HepG2 (cell line): ENCODE data around the gene ZNF343. TPM values are rescaled to one million over a fixed set of nuclear protein-coding genes. Genes with fewer than 3 reads are reported as not detected.

Source experiments
- ATF7 ChIP-seq, 2 experiments: fragments of 450-650 bp in 1 of 2; sonication (generic) in 1 of 2; formaldehyde crosslinking in 1 of 2; IDR thresholded peaks; 2 replicates each; pipeline versions ENCODE4 v1.4.0 to v1.6.1; 2016 to 2020; ENCODE audit warnings: antibody characterized with exemption in 1 of 2, mild to moderate bottlenecking in 1 of 2, missing genetic modification reagents in 1 of 2
- E2F1 ChIP-seq: sonication (generic); formaldehyde crosslinking; IDR thresholded peaks from 2 replicates; pipeline ENCODE4 v1.5.0; 2020; ENCODE audit warnings: missing genetic modification reagents
- ETV5 ChIP-seq: IDR thresholded peaks from 2 replicates; pipeline ENCODE4 v1.6.1; 2018; ENCODE audit warnings: missing biosample characterization, missing genetic modification reagents, inconsistent platforms, borderline replicate concordance
- HNRNPH1 ChIP-seq: fragments of 200-400 bp; formaldehyde crosslinking; optimal IDR thresholded peaks from 2 replicates; pipeline ENCODE3; 2017; ENCODE audit warnings: mild to moderate bottlenecking, low read depth, low read length
- MLLT10 ChIP-seq: sonication (generic); formaldehyde crosslinking; IDR thresholded peaks from 2 replicates; pipeline ENCODE4 v1.4.0; 2020; ENCODE audit warnings: missing genetic modification reagents
- PPARG ChIP-seq: conservative IDR thresholded peaks from 2 replicates; pipeline ENCODE4 v1.6.1; 2016; ENCODE audit warnings: missing biosample characterization, missing genetic modification reagents
- RARG ChIP-seq: sonication (generic); formaldehyde crosslinking; IDR thresholded peaks from 2 replicates; pipeline ENCODE4 v1.4.0; 2020; ENCODE audit warnings: low read depth, mild to moderate bottlenecking, missing genetic modification reagents
- SALL2 ChIP-seq: sonication (generic); formaldehyde crosslinking; IDR thresholded peaks from 2 replicates; pipeline ENCODE4 v1.8.1; 2023; ENCODE audit warnings: mild to moderate bottlenecking, missing genetic modification reagents, inconsistent platforms
- SIN3A ChIP-seq: IDR thresholded peaks from 2 replicates; pipeline ENCODE4 v1.6.1; 2011; ENCODE audit warnings: low read depth, mild to moderate bottlenecking, control low read depth, low read length, borderline replicate concordance
- SMARCC2 ChIP-seq: fragments of 450-650 bp; IDR thresholded peaks from 2 replicates; pipeline ENCODE4 v1.6.1; 2017; ENCODE audit warnings: antibody characterized with exemption, mild to moderate bottlenecking
- TOE1 ChIP-seq: sonication (generic); formaldehyde crosslinking; IDR thresholded peaks from 2 replicates; pipeline ENCODE4 v1.4.0; 2020; ENCODE audit warnings: mild to moderate bottlenecking, missing genetic modification reagents
- ZBTB26 ChIP-seq: IDR thresholded peaks from 2 replicates; pipeline ENCODE4 v1.6.1; 2016; ENCODE audit warnings: missing compliant biosample characterization, missing genetic modification reagents, borderline replicate concordance
- ZMYM3 ChIP-seq: sonication (generic); formaldehyde crosslinking; IDR thresholded peaks from 2 replicates; pipeline ENCODE4 v1.5.1; 2020; ENCODE audit warnings: mild to moderate bottlenecking, missing genetic modification reagents
- ZNF34 ChIP-seq: sonication (generic); formaldehyde crosslinking; IDR thresholded peaks from 2 replicates; pipeline ENCODE4 v1.4.0; 2020; ENCODE audit warnings: mild to moderate bottlenecking, missing genetic modification reagents, borderline replicate concordance
- ZNF383 ChIP-seq: sonication (generic); formaldehyde crosslinking; IDR thresholded peaks from 2 replicates; pipeline ENCODE4 v1.4.0; 2020; ENCODE audit warnings: missing genetic modification reagents, mild to moderate bottlenecking, borderline replicate concordance
- ZNF460 ChIP-seq: sonication (generic); formaldehyde crosslinking; IDR thresholded peaks from 2 replicates; pipeline ENCODE4 v1.5.1; 2020; ENCODE audit warnings: missing genetic modification reagents, mild to moderate bottlenecking, borderline replicate concordance
- ZNF547 ChIP-seq: sonication (generic); formaldehyde crosslinking; IDR thresholded peaks from 2 replicates; pipeline ENCODE4 v1.5.1; 2020; ENCODE audit warnings: mild to moderate bottlenecking, missing genetic modification reagents
- ZNF589 ChIP-seq: sonication (generic); formaldehyde crosslinking; conservative IDR thresholded peaks from 2 replicates; pipeline ENCODE4 v1.8.0; 2022; ENCODE audit warnings: mild to moderate bottlenecking, moderate library complexity, missing genetic modification reagents
- ZNF746 ChIP-seq: sonication (generic); formaldehyde crosslinking; IDR thresholded peaks from 2 replicates; pipeline ENCODE4 v1.8.0; 2022; ENCODE audit warnings: mild to moderate bottlenecking, missing genetic modification reagents
- ZNF780A ChIP-seq: sonication (generic); formaldehyde crosslinking; IDR thresholded peaks from 2 replicates; pipeline ENCODE4 v1.8.0; 2022; ENCODE audit warnings: mild to moderate bottlenecking, missing genetic modification reagents, moderate library complexity
- ZSCAN9 ChIP-seq: IDR thresholded peaks from 2 replicates; pipeline ENCODE4 v1.6.1; 2016; ENCODE audit warnings: borderline replicate concordance
- polyA plus RNA-seq, 8 experiments: library from polyadenylated mRNA; depleted of rRNA in 3 of 8; stranded (reverse) in 7 of 8; unstranded in 1 of 8; fragments of >200 nt; fragmentation: Illumina TruSeq in 4 of 8; extraction: Trizol in 4 of 8; gene quantifications; 2 replicates each; pipeline versions ENCODE4 v1.2.1 to v1.2.3, GENCODE V29; 2011 to 2016; ENCODE audit warnings: low read depth in 4 of 8, missing spikeins in 1 of 8, mixed read lengths in 1 of 8; ENCODE audit not compliant: insufficient read depth in 1 of 8
- total RNA-seq, 5 experiments: library from RNA; depleted of rRNA; stranded (reverse); fragments of >200 nt; fragmentation: Illumina TruSeq; extraction: Trizol; gene quantifications; 2 replicates each; pipeline ENCODE4 v1.2.3, GENCODE V29; 2016; ENCODE audit warnings: low read depth in 1 of 5
- TF ChIP-seq, protein P1 (sequence below): sonication (generic); formaldehyde crosslinking; IDR thresholded peaks from 2 replicates; pipeline ENCODE4 v1.4.0; 2020; ENCODE audit warnings: mild to moderate bottlenecking, missing genetic modification reagents
- TF ChIP-seq, protein P2 (sequence below): sonication (generic); formaldehyde crosslinking; IDR thresholded peaks from 2 replicates; pipeline ENCODE4 v1.4.0; 2020; ENCODE audit warnings: missing genetic modification reagents; ENCODE audit errors: not compliant biosample characterization

The ZNF343 gene
- total and polyA plus RNA-seq, 2 of the 13 experiments (the other 11 are each of a cell fraction or from before 2014, with no cell fraction given): 16.4 to 22.1 TPM

DNA sequence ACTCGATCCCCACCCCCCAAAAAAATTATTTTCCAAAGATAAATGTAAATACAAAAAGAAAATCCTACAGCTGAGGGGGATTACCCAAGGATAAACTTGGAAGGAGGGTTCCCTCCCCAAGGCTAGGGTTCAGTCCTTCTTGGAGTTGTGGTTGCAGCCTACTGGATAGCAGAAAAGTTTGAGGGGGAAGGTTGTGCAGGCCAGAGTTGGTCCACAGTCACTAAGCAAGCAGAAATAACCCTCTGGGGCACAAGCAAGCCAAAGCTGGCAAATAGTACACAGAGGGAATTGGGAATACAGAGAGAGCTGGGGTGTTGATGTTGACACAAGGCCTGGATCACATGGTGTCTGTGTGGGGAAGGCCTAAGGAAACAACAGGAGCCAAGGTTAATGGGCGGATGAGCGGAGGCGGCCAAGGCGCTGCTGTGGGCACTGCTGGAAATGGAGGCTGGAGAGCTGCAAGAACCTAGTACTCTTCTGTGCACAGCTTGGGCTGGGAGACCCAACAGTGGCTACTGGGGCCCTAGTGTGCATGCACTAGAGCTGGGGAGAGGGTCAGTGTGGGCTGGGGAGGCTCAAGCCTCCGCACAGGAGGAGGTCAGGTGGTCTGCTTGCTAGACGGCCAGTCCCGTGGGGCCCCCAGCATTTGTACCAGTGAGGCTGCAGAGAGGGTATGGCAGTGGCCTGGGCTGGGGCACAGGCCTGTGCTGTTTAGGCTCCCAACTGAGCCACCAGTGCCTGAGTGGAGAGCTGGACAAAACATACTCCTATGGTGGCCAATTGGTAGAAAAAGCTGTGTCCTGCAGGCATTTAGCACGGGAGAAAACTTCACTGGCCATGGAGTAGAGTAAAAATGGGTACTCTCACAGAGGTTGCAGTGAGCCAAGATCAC is 32.6 kb downstream of the ZNF343 start (continued):
- TF ChIP-seq ZNF460: peak; percentile 30; the same call in 1 of the 2 replicates
- TF ChIP-seq ETV5: peak; percentile 82
- peak; percentile 96 for TF ChIP-seq ZSCAN9
- 0 out of 2 replicates have a peak, but pooled peaks have one; percentile 33 for TF ChIP-seq ZMYM3 (CRISPR knock-in tag)
- no peak for TF ChIP-seq MLLT10 (CRISPR knock-in tag)
- TF ChIP-seq ZNF780A (CRISPR knock-in tag): no peak
- TF ChIP-seq ZNF383 (CRISPR knock-in tag): no peak
- TF ChIP-seq ZNF589: peak; percentile 70; the same call in 1 of the 2 replicates
- TF ChIP-seq HNRNPH1: no peak
- TF ChIP-seq SIN3A: no peak
- peak; percentile 56; the same call in 1 of the 2 replicates for TF ChIP-seq ZNF547 (CRISPR knock-in tag)
- TF ChIP-seq SMARCC2: no peak
- TF ChIP-seq, protein P1, sequence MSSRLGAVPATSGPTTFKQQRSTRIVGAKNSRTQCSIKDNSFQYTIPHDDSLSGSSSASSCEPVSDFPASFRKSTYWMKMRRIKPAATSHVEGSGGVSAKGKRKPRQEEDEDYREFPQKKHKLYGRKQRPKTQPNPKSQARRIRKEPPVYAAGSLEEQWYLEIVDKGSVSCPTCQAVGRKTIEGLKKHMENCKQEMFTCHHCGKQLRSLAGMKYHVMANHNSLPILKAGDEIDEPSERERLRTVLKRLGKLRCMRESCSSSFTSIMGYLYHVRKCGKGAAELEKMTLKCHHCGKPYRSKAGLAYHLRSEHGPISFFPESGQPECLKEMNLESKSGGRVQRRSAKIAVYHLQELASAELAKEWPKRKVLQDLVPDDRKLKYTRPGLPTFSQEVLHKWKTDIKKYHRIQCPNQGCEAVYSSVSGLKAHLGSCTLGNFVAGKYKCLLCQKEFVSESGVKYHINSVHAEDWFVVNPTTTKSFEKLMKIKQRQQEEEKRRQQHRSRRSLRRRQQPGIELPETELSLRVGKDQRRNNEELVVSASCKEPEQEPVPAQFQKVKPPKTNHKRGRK (CRISPR knock-in tag): 0 out of 2 replicates have a peak, but pooled peaks have one; percentile 19
- no peak for TF ChIP-seq TOE1 (CRISPR knock-in tag)
- TF ChIP-seq ATF7 (IDR thresholded peaks at IDR 0.05): no peak
- TF ChIP-seq ATF7 (CRISPR knock-in tag; IDR thresholded peaks at IDR 0.05): no peak
- peak; percentile 52; the same call in 1 of the 2 replicates for TF ChIP-seq ZNF746 (CRISPR knock-in tag)
- TF ChIP-seq, protein P2, sequence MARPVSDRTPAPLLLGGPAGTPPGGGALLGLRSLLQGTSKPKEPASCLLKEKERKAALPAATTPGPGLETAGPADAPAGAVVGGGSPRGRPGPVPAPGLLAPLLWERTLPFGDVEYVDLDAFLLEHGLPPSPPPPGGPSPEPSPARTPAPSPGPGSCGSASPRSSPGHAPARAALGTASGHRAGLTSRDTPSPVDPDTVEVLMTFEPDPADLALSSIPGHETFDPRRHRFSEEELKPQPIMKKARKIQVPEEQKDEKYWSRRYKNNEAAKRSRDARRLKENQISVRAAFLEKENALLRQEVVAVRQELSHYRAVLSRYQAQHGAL (CRISPR knock-in tag): no peak
- peak; percentile 57; the same call in 1 of the 2 replicates for TF ChIP-seq ZBTB26 (CRISPR knock-in tag)
- peak; percentile 50; the same call in 1 of the 2 replicates for TF ChIP-seq PPARG (CRISPR knock-in tag)
- no peak for TF ChIP-seq E2F1 (CRISPR knock-in tag)
- no peak for TF ChIP-seq ZNF34 (CRISPR knock-in tag)
- peak; percentile 76; the same call in 1 of the 2 replicates for TF ChIP-seq SALL2 (CRISPR knock-in tag)
- no peak for TF ChIP-seq RARG
